Body of pancreas (tissue), 4 donors: ENCODE data around the gene SEMA3F.

ENCODE experiments used
- POLR2A ChIP-seq, 3 donors: fragments of 450-650 bp; IDR thresholded peaks; one replicate each; pipeline ENCODE4 v1.6.1; 2016; ENCODE audit warnings: antibody characterized with exemption in 3 of 3, mild to moderate bottlenecking in 2 of 3
- TF ChIP-seq, protein P1 (sequence below), 7 experiments: fragments of 450-650 bp in 4 of 7; fragments of 200-600 bp in 3 of 7; sonication (generic) in 3 of 7; IDR thresholded peaks; one replicate each; pipeline ENCODE4 v1.5.1; 2016 to 2019; ENCODE audit warnings: antibody characterized with exemption in 7 of 7

DNA sequence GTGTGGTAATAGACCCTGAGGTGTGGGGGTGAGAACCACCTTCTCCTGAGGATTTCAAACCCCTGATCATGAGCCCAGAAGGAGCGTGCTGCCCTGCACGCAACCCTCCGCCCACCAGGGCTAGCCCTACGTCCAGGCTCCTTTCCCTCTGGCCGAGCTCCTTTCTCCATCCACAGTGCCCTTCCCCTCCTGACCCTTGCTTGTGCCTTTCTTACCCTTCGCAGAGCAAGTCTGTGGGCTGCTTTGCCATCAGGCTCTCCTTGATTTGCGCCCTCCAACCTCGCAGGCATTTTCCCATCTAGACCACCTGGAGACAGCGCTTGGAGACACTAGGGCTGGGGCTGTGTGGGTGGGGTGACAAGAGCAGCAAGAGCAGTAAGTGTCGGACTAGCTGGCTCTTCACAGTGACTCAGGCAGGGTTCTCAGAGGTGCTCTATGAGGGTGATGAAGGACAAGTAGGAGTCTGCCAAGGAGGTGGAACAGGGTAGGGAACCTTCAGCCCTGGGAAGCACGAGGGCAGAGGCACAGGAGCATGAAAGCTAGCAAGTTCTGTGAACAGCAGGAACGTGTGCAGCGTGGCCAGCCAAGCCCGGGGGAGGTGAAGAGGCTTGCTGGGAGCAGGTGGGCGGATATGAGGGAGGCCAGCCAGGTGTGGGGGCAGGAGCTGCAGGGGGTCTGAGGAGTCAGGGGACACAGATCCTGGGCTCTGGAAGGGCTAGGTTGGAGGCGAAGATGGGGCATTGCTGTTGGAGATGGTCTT lies 47.4 kb downstream of the SEMA3F start:
- TF ChIP-seq, protein P1, sequence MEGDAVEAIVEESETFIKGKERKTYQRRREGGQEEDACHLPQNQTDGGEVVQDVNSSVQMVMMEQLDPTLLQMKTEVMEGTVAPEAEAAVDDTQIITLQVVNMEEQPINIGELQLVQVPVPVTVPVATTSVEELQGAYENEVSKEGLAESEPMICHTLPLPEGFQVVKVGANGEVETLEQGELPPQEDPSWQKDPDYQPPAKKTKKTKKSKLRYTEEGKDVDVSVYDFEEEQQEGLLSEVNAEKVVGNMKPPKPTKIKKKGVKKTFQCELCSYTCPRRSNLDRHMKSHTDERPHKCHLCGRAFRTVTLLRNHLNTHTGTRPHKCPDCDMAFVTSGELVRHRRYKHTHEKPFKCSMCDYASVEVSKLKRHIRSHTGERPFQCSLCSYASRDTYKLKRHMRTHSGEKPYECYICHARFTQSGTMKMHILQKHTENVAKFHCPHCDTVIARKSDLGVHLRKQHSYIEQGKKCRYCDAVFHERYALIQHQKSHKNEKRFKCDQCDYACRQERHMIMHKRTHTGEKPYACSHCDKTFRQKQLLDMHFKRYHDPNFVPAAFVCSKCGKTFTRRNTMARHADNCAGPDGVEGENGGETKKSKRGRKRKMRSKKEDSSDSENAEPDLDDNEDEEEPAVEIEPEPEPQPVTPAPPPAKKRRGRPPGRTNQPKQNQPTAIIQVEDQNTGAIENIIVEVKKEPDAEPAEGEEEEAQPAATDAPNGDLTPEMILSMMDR (IDR thresholded peaks at IDR 0.05): no peak
- TF ChIP-seq POLR2A (IDR thresholded peaks at IDR 0.05): no peak
